ENCODE data around the gene TAC3.

DNA sequence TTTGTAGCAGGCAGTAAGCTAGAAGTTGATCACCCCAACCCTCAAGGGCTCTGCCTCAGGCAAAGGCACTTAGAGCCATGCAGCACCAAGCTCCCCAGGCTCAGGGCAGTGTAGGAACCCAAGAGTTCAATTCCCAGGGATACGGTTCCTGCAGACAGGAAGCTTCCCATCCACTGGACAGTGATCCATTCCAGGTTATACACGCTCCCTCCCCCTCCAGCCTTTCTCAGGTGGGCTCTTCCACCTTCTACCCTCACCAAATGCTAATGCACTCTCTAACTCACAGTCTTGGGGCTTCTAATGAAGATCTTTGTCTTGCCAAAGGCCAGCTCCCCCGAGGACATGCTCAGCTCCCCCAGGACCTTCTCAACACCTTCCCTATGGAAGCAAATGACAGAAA is 20.9 kb upstream of the TAC3 start:
- TF ChIP-seq CTCF (conservative IDR thresholded peaks at IDR 0.05; ENCODE audit: low read length) (no peak), EZH2phosphoT487 (IDR thresholded peaks at IDR 0.05; ENCODE audit: borderline replicate concordance, low read depth, low read length) (no peak)

Data from OCI-LY7 (cell line).